ENCODE measurements around the gene FJX1. TPM values are rescaled to one million over a fixed set of nuclear protein-coding genes. Genes with fewer than 3 reads are reported as not detected.
"Not testable (repeated sequence)": the region's sequence is repeated elsewhere in the genome, so short reads cannot be mapped to it uniquely, and the experiment has no call there.

The FJX1 gene
- total and polyA plus RNA-seq, 12 donors: 0.57 to 4.7 (median 1.5) TPM

DNA sequence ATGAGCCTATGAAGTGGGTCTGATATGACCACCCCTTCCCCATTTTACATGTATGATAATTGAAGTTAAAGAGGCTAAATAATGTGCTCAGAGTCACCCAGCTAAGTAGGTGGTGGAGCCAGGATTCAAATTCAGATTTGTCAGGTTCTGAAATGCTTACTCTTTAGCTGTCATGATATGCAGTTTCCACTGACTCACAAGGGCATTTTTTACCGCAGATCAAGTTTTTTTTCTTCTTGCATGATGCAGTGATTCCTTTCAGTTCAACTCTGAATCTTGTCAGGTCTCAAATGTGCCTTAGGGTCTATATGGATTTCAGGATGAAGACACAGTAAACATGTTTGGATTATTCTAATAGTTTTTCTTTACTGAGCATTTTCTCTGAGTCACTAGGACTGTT, 31.7 kb downstream of the FJX1 start:
- intact Hi-C loops (cut with DNase I): no loop called here

GRCh38 chr11:35650467-35650866, 32.2 kb downstream of the FJX1 start:
- TF ChIP-seq, protein P1, sequence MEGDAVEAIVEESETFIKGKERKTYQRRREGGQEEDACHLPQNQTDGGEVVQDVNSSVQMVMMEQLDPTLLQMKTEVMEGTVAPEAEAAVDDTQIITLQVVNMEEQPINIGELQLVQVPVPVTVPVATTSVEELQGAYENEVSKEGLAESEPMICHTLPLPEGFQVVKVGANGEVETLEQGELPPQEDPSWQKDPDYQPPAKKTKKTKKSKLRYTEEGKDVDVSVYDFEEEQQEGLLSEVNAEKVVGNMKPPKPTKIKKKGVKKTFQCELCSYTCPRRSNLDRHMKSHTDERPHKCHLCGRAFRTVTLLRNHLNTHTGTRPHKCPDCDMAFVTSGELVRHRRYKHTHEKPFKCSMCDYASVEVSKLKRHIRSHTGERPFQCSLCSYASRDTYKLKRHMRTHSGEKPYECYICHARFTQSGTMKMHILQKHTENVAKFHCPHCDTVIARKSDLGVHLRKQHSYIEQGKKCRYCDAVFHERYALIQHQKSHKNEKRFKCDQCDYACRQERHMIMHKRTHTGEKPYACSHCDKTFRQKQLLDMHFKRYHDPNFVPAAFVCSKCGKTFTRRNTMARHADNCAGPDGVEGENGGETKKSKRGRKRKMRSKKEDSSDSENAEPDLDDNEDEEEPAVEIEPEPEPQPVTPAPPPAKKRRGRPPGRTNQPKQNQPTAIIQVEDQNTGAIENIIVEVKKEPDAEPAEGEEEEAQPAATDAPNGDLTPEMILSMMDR (IDR thresholded peaks at IDR 0.05): no peak
- Histone ChIP-seq H3K9me3 (peaks cover 0 to 8% (median 0%) of the 10 kb centered on the region in 11 donors), H3K4me1 (peaks cover 0 to 5% (median 0%) of the 10 kb centered on the region in 9 donors), H3K4me3 (no peak overlapping the region), H3K27me3 (peaks cover 0 to 4% (median 0%) of the 10 kb centered on the region in 7 donors), H3K27ac (no peak overlapping the region), H3K36me3 (no peaks in the 10 kb centered on the region)
- ATAC-seq (no peak), DNase-seq (no peak)
- WGBS, 2 donors: 82 to 90% methylated on average over 4 of the region's 4 CpGs
- intact Hi-C loops (cut with DNase I): no loop called here

More for the DNA sequence above, 31.7 kb downstream of the FJX1 start:
- Histone ChIP-seq H3K4me3 (no peak overlapping the region), H3K4me1 (peaks cover 0 to 5% (median 0%) of the 10 kb centered on the region in 9 donors), H3K9me3 (peaks cover 0 to 8% (median 0%) of the 10 kb centered on the region in 11 donors), H3K27me3 (peaks cover 0 to 4% (median 0%) of the 10 kb centered on the region in 7 donors), H3K27ac (no peak overlapping the region), H3K36me3 (no peaks in the 10 kb centered on the region)
- no peak for ATAC-seq
- TF ChIP-seq, protein P1 (IDR thresholded peaks at IDR 0.05): no peak
- no peak for DNase-seq
- 65 to 77% methylated on average over 1 of the region's 1 CpG for WGBS, 2 donors

- TF ChIP-seq, protein P1 (IDR thresholded peaks at IDR 0.05): no peak
- Histone ChIP-seq H3K27ac (peak overlapping the region in 4 of 10 donors; percentile 25 to 73 (median 46)), H3K4me1 (peaks cover 0 to 5% (median 0%) of the 10 kb centered on the region in 9 donors), H3K36me3 (no peaks in the 10 kb centered on the region), H3K27me3 (peaks cover 0 to 11% (median 0%) of the 10 kb centered on the region in 7 donors), H3K4me3 (no peak overlapping the region), H3K9me3 (peaks cover 0 to 3% (median 0%) of the 10 kb centered on the region in 11 donors)
- ATAC-seq (peak in 7 of 8 donors; percentile 53 to 99 (median 91)), DNase-seq (peak in 1 of 2 donors; percentile 5)
- WGBS, 2 donors: 73 to 74% methylated on average over 3 of the region's 3 CpGs
- intact Hi-C loops (cut with DNase I): no loop called here
These were observed 33.0 kb downstream of the FJX1 start for GRCh38 chr11:35651263-35651662.

DNA sequence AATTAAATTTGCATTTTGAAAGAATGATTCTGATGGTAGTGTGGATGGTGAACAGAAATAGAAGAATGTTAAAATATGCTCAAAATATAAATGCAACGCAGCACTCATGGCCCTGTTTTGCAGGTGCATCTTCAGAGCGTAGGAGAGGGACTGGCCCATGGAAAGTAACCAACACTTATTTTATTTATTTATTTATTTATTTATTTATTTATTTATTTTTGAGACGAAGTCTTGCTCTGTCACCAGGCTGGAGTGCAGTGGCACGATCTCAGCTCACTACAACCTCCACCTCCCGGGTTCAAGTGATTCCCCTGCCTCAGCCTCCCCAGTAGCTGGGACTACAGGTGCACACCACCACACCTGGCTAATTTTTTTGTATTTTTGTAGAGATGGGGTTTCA, 34.5 kb downstream of the FJX1 start:
- H3K27ac ChIP-seq; intact Hi-C loops (cut with DNase I); ATAC-seq; H3K4me1 ChIP-seq; H3K4me3 ChIP-seq; H3K36me3 ChIP-seq; DNase-seq; H3K9me3 ChIP-seq: not testable (repeated sequence)
- peaks cover 0 to 19% (median 0%) of the 10 kb centered on the region in 7 donors for H3K27me3 ChIP-seq
- WGBS, 2 donors: 95% methylated on average over 5 of the region's 5 CpGs

GRCh38 chr11:35654711-35655110, 36.5 kb downstream of the FJX1 start:
- H3K9me3 ChIP-seq: no peaks in the 10 kb centered on the region
- H3K4me3 ChIP-seq: no peak overlapping the region
- peaks cover 0 to 5% (median 0%) of the 10 kb centered on the region in 9 donors for H3K4me1 ChIP-seq
- no peak overlapping the region for H3K27ac ChIP-seq
- TF ChIP-seq, protein P1 (IDR thresholded peaks at IDR 0.05): no peak
- H3K27me3 ChIP-seq: peaks cover 0 to 22% (median 0%) of the 10 kb centered on the region in 7 donors
- no peak for ATAC-seq
- DNase-seq: no peak
- 63 to 66% methylated on average over 6 of the region's 6 CpGs for WGBS, 2 donors
- no peaks in the 10 kb centered on the region for H3K36me3 ChIP-seq
- intact Hi-C loops (cut with DNase I): no loop called here

Measured in heart right ventricle (tissue), 16 donors.